DMS53 treated with DMSO at 0.1 percent for 48 hours (cell line): Measurements from ENCODE around the gene TRIM28.
"Not testable (repeated sequence)": the region's sequence is repeated elsewhere in the genome, so short reads cannot be mapped to it uniquely, and the experiment has no call there.

Experiments
- DNase-seq: peaks from one replicate; lab custom pipeline; 2025; ENCODE audit not compliant: unreplicated experiment; lab: John Stamatoyannopoulos, UW

Gene TRIM28

GRCh38 chr19:58575183-58576041 lies 31.5 kb downstream of the TRIM28 start:
- DNase-seq = no peak

GRCh38 chr19:58577581-58577980 lies 33.7 kb downstream of the TRIM28 start:
- DNase-seq = not testable (repeated sequence)

- no peak for DNase-seq
Observed at GRCh38 chr19:58578012-58578925, 34.4 kb downstream of the TRIM28 start.

- no peak for DNase-seq
Observed at GRCh38 chr19:58579473-58580142, 35.7 kb downstream of the TRIM28 start.

GRCh38 chr19:58581227-58582141 lies 37.6 kb downstream of the TRIM28 start:
- no peak for DNase-seq

- no peak for DNase-seq
Observed at GRCh38 chr19:58582985-58583384, 39.1 kb downstream of the TRIM28 start.

GRCh38 chr19:58584498-58585441 lies 40.9 kb downstream of the TRIM28 start:
- no peak for DNase-seq

- no peak for DNase-seq
Observed at GRCh38 chr19:58585442-58586132, 41.7 kb downstream of the TRIM28 start.

GRCh38 chr19:58586133-58586765 lies 42.4 kb downstream of the TRIM28 start:
- DNase-seq = no peak
